ENCODE data around the gene B4GALT2. TPM values are rescaled to one million over a fixed set of nuclear protein-coding genes. Genes with fewer than 3 reads are reported as not detected.

Gene B4GALT2
- total RNA-seq, 1 experiment from 2014 or later, result 133 TPM

- DNase-seq (ENCODE audit: low read depth), result peak; percentile 94
Measured at GRCh38 chr1:43969746-43970466, 9.1 kb upstream of the B4GALT2 start, which contains the start of gene DPH2. DPH2 (plus strand) TSS chr1:43970010; CDS start chr1:43970176, 166 bp downstream.

GRCh38 chr1:43970502-43970901 lies 8.5 kb upstream of the B4GALT2 start:
- DNase-seq (ENCODE audit: low read depth), result no peak

- DNase-seq (ENCODE audit: low read depth), result no peak
Measured at GRCh38 chr1:43970911-43971310, 8.1 kb upstream of the B4GALT2 start.

- DNase-seq (ENCODE audit: low read depth), result no peak
Measured at GRCh38 chr1:43971336-43971980, 7.6 kb upstream of the B4GALT2 start.

- DNase-seq (ENCODE audit: low read depth), result no peak
Measured at GRCh38 chr1:43973981-43974442, 5.0 kb upstream of the B4GALT2 start.

- peak; percentile 91 for DNase-seq (ENCODE audit: low read depth)
Measured at GRCh38 chr1:43974443-43975248, 4.4 kb upstream of the B4GALT2 start, which contains the start of gene ATP6V0B. ATP6V0B (plus strand) TSS chr1:43974960; CDS start chr1:43975041, 81 bp downstream.

GRCh38 chr1:43975249-43975961 lies 3.6 kb upstream of the B4GALT2 start:
- DNase-seq (ENCODE audit: low read depth), result no peak

GRCh38 chr1:43976045-43976444 lies 3.0 kb upstream of the B4GALT2 start:
- no peak for DNase-seq (ENCODE audit: low read depth)

GRCh38 chr1:43976890-43977289 lies 2.1 kb upstream of the B4GALT2 start:
- DNase-seq (ENCODE audit: low read depth), result no peak

- no peak for DNase-seq (ENCODE audit: low read depth)
Measured at GRCh38 chr1:43977376-43978263, 1.4 kb upstream of the B4GALT2 start.

GRCh38 chr1:43978264-43978550 lies 803 bp upstream of the B4GALT2 start:
- DNase-seq (ENCODE audit: low read depth), result no peak

GRCh38 chr1:43979261-43979527 lies 184 bp downstream of the B4GALT2 start:
- no peak for DNase-seq (ENCODE audit: low read depth)

- peak; percentile 59 for DNase-seq (ENCODE audit: low read depth)
Measured at GRCh38 chr1:43979528-43980254, 681 bp downstream of the B4GALT2 start.

- peak; percentile 18 for DNase-seq (ENCODE audit: low read depth)
Measured at GRCh38 chr1:43980255-43981134, 1.5 kb downstream of the B4GALT2 start.

GRCh38 chr1:43981135-43981491 lies 2.1 kb downstream of the B4GALT2 start:
- no peak for DNase-seq (ENCODE audit: low read depth)

GRCh38 chr1:43981636-43982035 lies 2.6 kb downstream of the B4GALT2 start:
- DNase-seq (ENCODE audit: low read depth), result no peak

GRCh38 chr1:43982241-43982640 lies 3.2 kb downstream of the B4GALT2 start:
- DNase-seq (ENCODE audit: low read depth), result no peak

- DNase-seq (ENCODE audit: low read depth), result no peak
Measured at GRCh38 chr1:43982808-43983207, 3.8 kb downstream of the B4GALT2 start.

Data from HT1080 (cell line).